Neural crest cell (in vitro differentiated cells): ENCODE data around the gene GLTP. TPM values are rescaled to one million over a fixed set of nuclear protein-coding genes. Genes with fewer than 3 reads are reported as not detected.

Source experiments
- DNase-seq: peaks from one replicate; pipeline ENCODE4 v3.0.0; 2021; ENCODE audit warnings: low read depth, mixed read lengths, low spot score
- H3K27ac Mint-ChIP-seq: one replicate; pipeline ENCODE4 v1.8.0; 2021; ENCODE audit warnings: mild to moderate bottlenecking, mixed read lengths; ENCODE audit not compliant: unreplicated experiment
- H3K27me3 Mint-ChIP-seq: 2 replicates; pipeline ENCODE4 v1.8.0; 2021; ENCODE audit warnings: low read depth, mild to moderate bottlenecking, mixed read lengths
- H3K36me3 Mint-ChIP-seq: 2 replicates; pipeline ENCODE4 v1.8.0; 2021; ENCODE audit warnings: low read depth, mild to moderate bottlenecking, mixed read lengths
- H3K4me1 Mint-ChIP-seq: 2 replicates; pipeline ENCODE4 v1.8.0; 2021; ENCODE audit warnings: mixed read lengths
- H3K4me3 Mint-ChIP-seq: one replicate; pipeline ENCODE4 v1.8.0; 2021; ENCODE audit warnings: mild to moderate bottlenecking, mixed read lengths
- H3K9me3 Mint-ChIP-seq: 2 replicates; pipeline ENCODE4 v1.8.0; 2021; ENCODE audit warnings: mixed read lengths
- total RNA-seq: library from RNA; stranded (reverse); gene quantifications from 2 replicates; pipeline ENCODE4 v1.2.1, GENCODE V29; 2021
- TF ChIP-seq, protein P1 (sequence below): fragments of 200-600 bp; sonication (generic); conservative IDR thresholded peaks from 2 replicates; pipeline ENCODE4 v1.5.0; 2021; ENCODE audit warnings: antibody characterized with exemption, mild to moderate bottlenecking

The GLTP gene
- total RNA-seq, 1 donor from 2014 or later = 34.0 TPM

GRCh38 chr12:109920261-109920780 is 40.0 kb upstream of the GLTP start:
- Mint-ChIP-seq H3K9me3 (no peaks in the 10 kb centered on the region), H3K27ac (no peak overlapping the region), H3K36me3 (peaks cover 2% of the 10 kb centered on the region)

DNA sequence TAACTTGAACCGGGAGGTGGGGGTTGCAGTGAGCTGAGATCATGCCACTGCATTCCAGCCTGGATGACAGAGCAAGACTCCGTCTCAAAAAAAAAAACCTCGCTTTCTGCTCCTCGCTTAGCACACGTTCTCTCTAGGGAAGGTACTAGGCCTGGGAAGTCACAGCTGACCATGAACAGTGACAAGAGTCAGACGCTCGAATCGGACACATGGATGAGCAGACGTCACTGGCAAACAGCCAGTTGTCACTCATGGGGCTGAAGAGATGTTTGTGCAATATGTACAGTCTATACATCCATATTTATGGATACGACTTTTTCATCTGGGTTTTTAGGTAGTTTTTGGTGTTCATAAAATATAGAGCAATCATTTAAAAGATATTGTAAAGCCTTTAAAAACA is 39.1 kb upstream of the GLTP start:
- H3K27ac Mint-ChIP-seq = no peak overlapping the region
- no peak overlapping the region for H3K4me3 Mint-ChIP-seq
- H3K27me3 Mint-ChIP-seq = no peaks in the 10 kb centered on the region
- TF ChIP-seq, protein P1, sequence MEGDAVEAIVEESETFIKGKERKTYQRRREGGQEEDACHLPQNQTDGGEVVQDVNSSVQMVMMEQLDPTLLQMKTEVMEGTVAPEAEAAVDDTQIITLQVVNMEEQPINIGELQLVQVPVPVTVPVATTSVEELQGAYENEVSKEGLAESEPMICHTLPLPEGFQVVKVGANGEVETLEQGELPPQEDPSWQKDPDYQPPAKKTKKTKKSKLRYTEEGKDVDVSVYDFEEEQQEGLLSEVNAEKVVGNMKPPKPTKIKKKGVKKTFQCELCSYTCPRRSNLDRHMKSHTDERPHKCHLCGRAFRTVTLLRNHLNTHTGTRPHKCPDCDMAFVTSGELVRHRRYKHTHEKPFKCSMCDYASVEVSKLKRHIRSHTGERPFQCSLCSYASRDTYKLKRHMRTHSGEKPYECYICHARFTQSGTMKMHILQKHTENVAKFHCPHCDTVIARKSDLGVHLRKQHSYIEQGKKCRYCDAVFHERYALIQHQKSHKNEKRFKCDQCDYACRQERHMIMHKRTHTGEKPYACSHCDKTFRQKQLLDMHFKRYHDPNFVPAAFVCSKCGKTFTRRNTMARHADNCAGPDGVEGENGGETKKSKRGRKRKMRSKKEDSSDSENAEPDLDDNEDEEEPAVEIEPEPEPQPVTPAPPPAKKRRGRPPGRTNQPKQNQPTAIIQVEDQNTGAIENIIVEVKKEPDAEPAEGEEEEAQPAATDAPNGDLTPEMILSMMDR = no peak
- no peaks in the 10 kb centered on the region for H3K4me1 Mint-ChIP-seq
- DNase-seq = no peak
- H3K36me3 Mint-ChIP-seq = peaks cover 2% of the 10 kb centered on the region
- H3K9me3 Mint-ChIP-seq = no peaks in the 10 kb centered on the region

More at GRCh38 chr12:109920261-109920780, 40.0 kb upstream of the GLTP start:
- Mint-ChIP-seq H3K27me3 (no peaks in the 10 kb centered on the region), H3K4me1 (peaks cover 4% of the 10 kb centered on the region), H3K4me3 (no peak overlapping the region)
- no peak for DNase-seq
- TF ChIP-seq, protein P1 = no peak

- TF ChIP-seq, protein P1 = no peak
- DNase-seq = no peak
- Mint-ChIP-seq H3K27me3 (no peaks in the 10 kb centered on the region), H3K4me1 (no peaks in the 10 kb centered on the region), H3K9me3 (no peaks in the 10 kb centered on the region), H3K36me3 (peaks cover 7% of the 10 kb centered on the region), H3K4me3 (no peak overlapping the region), H3K27ac (no peak overlapping the region)
Observed at GRCh38 chr12:109916045-109916444, 35.7 kb upstream of the GLTP start.

- Mint-ChIP-seq H3K9me3 (no peaks in the 10 kb centered on the region), H3K36me3 (peaks cover 13% of the 10 kb centered on the region)
Observed at GRCh38 chr12:109915171-109916040, 35.1 kb upstream of the GLTP start.

DNA sequence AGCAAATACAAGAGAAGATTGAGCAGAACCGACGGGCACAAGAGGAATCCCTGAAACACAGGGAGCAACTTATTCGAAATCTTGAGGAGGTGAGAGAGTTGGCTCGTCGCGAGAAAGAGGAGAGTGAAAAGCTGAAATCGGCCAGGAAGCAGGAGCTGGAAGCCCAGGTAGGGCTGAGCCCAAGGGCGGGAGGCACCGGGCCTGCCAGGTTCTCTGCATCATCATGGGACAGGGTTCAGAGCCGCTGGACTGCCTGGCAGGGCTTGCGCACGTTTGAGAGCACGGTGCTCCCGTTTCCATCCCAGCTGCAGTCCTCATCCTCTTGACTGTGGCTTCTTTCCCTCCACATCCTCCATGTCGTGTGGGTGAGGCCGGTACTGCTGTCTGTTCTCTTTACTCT is 34.1 kb upstream of the GLTP start:
- Mint-ChIP-seq H3K36me3 (peaks cover 13% of the 10 kb centered on the region), H3K27me3 (no peaks in the 10 kb centered on the region), H3K27ac (no peak overlapping the region), H3K9me3 (no peaks in the 10 kb centered on the region), H3K4me1 (no peaks in the 10 kb centered on the region), H3K4me3 (no peak overlapping the region)
- no peak for DNase-seq
- TF ChIP-seq, protein P1 = no peak

More at GRCh38 chr12:109915171-109916040, 35.1 kb upstream of the GLTP start:
- Mint-ChIP-seq H3K27ac (no peak overlapping the region), H3K4me3 (no peak overlapping the region), H3K4me1 (no peaks in the 10 kb centered on the region), H3K27me3 (no peaks in the 10 kb centered on the region)
- TF ChIP-seq, protein P1 = no peak
- DNase-seq = no peak
